SK-N-MC (cell line): ENCODE results near the gene TDRD5.

Experiments used
- EZH2 ChIP-seq: fragments of 200-600 bp; sonication (generic); IDR thresholded peaks from one replicate; pipeline ENCODE4 v1.6.1; 2017; ENCODE audit warnings: antibody characterized with exemption
- FOXP2 ChIP-seq: optimal IDR thresholded peaks from 2 replicates; pipeline ENCODE3; 2011; ENCODE audit warnings: mild to moderate bottlenecking, moderate library complexity; ENCODE audit not compliant: insufficient read depth; ENCODE audit errors: extremely low read length, control extremely low read depth
- POLR2AphosphoS5 ChIP-seq: IDR thresholded peaks from 2 replicates; pipeline ENCODE4 v1.6.1; 2012; ENCODE audit warnings: mild to moderate bottlenecking, low read depth, low read length, borderline replicate concordance

DNA sequence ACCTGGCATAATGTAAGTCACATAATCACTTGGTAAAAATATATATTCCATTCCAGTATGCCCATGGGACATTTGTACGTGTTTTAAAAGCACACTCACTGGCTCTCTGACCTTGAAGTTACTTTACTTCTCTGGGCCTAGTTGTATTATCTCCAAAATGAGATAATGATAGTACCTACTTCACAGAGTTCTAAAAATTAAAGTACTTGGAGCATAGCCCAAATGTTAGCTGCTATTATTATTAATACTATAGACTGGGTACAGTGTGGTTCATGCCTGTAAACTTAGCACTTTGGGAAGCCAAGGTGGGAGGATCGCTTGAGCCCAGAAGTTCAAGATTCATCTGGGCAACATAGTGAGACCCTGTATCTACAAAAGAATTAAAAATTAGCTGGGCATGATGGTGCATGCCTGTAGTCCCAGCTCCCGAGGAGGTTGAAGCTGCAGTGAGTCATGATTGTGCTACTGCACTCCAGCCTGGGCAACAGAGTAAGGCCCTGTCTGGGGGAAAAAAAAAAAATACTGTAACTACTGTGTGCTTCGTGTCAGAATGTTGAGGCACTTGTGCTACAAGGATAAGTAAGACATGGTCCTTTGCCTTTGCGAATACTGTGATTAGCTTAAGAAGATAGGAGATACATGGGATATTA is 45.7 kb downstream of the TDRD5 start:
- TF ChIP-seq FOXP2: no peak
- no peak for TF ChIP-seq POLR2AphosphoS5
- TF ChIP-seq EZH2: no peak
